ENCODE results near the gene SIRT5. TPM values are rescaled to one million over a fixed set of nuclear protein-coding genes. Genes with fewer than 3 reads are reported as not detected.

Gene SIRT5
- total RNA-seq, 2 donors from 2014 or later, result 10.2 to 11.2 TPM

DNA sequence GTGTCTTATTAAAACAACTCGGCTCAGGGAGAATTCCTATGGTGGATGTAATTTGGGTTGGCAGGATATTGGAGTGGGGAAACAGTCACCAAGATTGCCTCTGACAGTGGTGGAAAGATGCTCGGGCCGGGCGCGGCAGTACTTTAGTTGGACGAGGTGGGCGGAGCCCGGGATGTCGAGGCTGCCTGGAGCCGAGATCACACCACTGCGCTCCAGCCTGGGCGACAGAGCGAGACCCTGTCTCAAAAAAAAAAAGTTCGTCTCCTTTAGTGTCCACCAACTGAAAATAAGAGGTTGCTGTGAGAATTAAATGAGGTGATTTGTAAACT, 41.4 kb downstream of the SIRT5 start:
- H3K9me3 ChIP-seq, result no peaks in the 10 kb centered on the region
- DNase-seq (peak; percentile 38 to 57 (median 47)), ATAC-seq (no peak)
- intact Hi-C loops (cut with DNase I), result loop anchor here (10.0 kb wide), 1 partner anchor 99 kb away; the partner anchor contains the start of gene RANBP9
- no peaks in the 10 kb centered on the region for H3K27me3 ChIP-seq
- peaks cover 36% of the 10 kb centered on the region for H3K4me1 ChIP-seq
- H3K27ac ChIP-seq, result peak overlapping the region; percentile 86 to 94 (median 91)
- WGBS, 2 donors, result 0 to 1% methylated on average over 14 of the region's 14 CpGs
- H3K36me3 ChIP-seq (replicated peaks in 1 of 2; ENCODE audit: insufficient read depth in 1 of 2, low read depth in 2 of 2), result peaks cover 10 to 25% of the 10 kb centered on the region in 2 donors
- TF ChIP-seq, protein P1, sequence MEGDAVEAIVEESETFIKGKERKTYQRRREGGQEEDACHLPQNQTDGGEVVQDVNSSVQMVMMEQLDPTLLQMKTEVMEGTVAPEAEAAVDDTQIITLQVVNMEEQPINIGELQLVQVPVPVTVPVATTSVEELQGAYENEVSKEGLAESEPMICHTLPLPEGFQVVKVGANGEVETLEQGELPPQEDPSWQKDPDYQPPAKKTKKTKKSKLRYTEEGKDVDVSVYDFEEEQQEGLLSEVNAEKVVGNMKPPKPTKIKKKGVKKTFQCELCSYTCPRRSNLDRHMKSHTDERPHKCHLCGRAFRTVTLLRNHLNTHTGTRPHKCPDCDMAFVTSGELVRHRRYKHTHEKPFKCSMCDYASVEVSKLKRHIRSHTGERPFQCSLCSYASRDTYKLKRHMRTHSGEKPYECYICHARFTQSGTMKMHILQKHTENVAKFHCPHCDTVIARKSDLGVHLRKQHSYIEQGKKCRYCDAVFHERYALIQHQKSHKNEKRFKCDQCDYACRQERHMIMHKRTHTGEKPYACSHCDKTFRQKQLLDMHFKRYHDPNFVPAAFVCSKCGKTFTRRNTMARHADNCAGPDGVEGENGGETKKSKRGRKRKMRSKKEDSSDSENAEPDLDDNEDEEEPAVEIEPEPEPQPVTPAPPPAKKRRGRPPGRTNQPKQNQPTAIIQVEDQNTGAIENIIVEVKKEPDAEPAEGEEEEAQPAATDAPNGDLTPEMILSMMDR (IDR thresholded peaks at IDR 0.05), result no peak
- TF ChIP-seq POLR2A (IDR thresholded peaks at IDR 0.05), result no peak
- H3K4me3 ChIP-seq, result peak overlapping the region; percentile 75 to 82

DNA sequence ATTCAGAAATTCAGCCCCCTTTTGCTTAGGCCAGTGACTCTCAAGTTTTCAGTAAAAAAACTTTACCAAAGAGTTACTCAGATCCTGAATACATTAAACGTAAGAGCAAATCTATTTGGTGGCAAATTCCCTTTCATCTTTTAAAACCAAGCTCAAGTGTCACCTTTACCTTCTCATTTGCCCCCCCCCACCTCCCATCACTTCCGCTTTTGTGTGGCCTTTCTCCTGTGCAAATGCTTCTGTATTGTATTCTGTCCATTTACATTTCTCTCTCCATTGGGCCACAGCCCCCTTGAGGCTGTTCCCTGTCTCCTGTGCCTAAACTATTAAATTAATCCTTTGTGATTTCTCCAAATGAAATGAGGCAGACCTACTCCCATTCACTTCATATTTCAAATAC, 42.7 kb downstream of the SIRT5 start:
- no peak overlapping the region for H3K27ac ChIP-seq
- no peaks in the 10 kb centered on the region for H3K9me3 ChIP-seq
- H3K4me1 ChIP-seq, result peaks cover 36% of the 10 kb centered on the region
- TF ChIP-seq POLR2A (IDR thresholded peaks at IDR 0.05), result no peak
- TF ChIP-seq, protein P1 (IDR thresholded peaks at IDR 0.05), result no peak
- ATAC-seq (no peak), DNase-seq (no peak)
- WGBS, 2 donors, result 68 to 80% methylated on average over 2 of the region's 2 CpGs
- no peaks in the 10 kb centered on the region for H3K27me3 ChIP-seq
- no peak overlapping the region for H3K4me3 ChIP-seq
- intact Hi-C loops (cut with DNase I), result loop anchor here (10.0 kb wide), 1 partner anchor 98 kb away; the partner anchor contains the start of gene RANBP9
- peaks cover 23 to 28% of the 10 kb centered on the region in 2 donors for H3K36me3 ChIP-seq (replicated peaks in 1 of 2; ENCODE audit: insufficient read depth in 1 of 2, low read depth in 2 of 2)

DNA sequence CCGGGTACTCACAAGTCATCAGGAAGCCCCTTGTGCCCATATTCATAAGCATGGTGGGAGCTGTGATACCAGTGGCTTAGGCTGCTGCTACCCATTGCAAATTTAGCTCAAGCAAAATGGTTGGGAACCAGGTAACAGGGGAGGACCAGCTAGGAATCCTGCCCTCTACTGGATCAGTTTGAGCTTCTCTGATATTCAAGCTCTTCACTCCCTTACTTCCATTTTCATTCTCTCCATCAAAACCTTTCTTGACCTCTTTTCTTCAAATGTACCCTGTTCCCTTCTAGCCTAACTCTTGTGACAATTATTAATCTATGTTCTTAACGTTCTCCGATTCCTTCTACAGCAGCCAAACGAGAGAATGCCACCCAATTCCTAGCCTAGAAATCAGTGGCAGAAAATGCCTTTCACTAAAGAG, 50.5 kb downstream of the SIRT5 start:
- H3K4me3 ChIP-seq, result no peak overlapping the region
- WGBS, 2 donors, result 72 to 73% methylated on average over 4 of the region's 4 CpGs
- no peaks in the 10 kb centered on the region for H3K27me3 ChIP-seq
- peak; percentile 59 for ATAC-seq
- intact Hi-C loops (cut with DNase I), result no loop called here
- no peak for TF ChIP-seq POLR2A (IDR thresholded peaks at IDR 0.05)
- TF ChIP-seq, protein P1 (IDR thresholded peaks at IDR 0.05), result peak in 6 of 7 experiments; percentile 23 to 37 (median 30)
- no peaks in the 10 kb centered on the region for H3K4me1 ChIP-seq
- H3K36me3 ChIP-seq (replicated peaks in 1 of 2; ENCODE audit: insufficient read depth in 1 of 2, low read depth in 2 of 2), result peaks cover 23 to 25% of the 10 kb centered on the region in 2 donors
- H3K9me3 ChIP-seq, result no peaks in the 10 kb centered on the region
- DNase-seq, result peak in 2 of 4 donors; percentile 9 to 35
- H3K27ac ChIP-seq, result no peak overlapping the region

DNA sequence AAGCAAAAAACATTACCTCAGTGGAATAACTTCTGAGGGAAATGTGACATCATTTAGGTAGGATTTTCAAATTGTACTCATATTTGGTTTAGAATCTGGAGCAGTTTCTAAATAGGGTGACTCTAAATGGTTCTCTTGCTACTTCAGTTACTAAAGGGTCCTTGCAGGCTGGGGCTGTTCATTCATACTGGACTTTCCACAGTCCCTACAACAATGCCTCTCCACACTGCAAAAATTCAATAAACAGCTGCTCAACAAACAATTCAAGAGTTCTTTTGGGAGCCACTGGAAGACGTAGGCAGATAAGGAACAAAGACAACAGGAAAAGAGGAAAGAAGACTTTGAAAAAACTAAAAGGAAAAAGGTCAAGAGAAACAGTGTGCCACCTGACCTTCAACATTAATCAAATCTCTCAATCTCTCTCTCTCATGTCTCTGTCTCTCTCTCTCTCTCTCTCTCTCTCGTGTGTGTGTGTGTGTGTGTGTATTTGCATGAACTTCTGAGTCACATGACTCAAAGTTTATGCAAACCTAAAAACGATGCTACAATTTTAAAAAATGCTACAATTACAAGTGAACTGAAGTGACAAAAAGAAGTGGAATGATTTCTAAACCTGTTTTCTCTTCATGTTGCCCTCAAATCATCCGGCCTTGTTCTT, 55.2 kb downstream of the SIRT5 start:
- no peak for DNase-seq
- Histone ChIP-seq H3K27me3 (no peaks in the 10 kb centered on the region), H3K36me3 (replicated peaks in 1 of 2; ENCODE audit: insufficient read depth in 1 of 2, low read depth in 2 of 2) (peaks cover 0 to 11% of the 10 kb centered on the region in 2 donors), H3K9me3 (no peaks in the 10 kb centered on the region), H3K4me3 (no peak overlapping the region), H3K4me1 (peaks cover 8% of the 10 kb centered on the region), H3K27ac (no peak overlapping the region)
- 56 to 60% methylated on average over 4 of the region's 4 CpGs for WGBS, 2 donors
- ATAC-seq, result no peak
- TF ChIP-seq POLR2A (IDR thresholded peaks at IDR 0.05), result no peak
- TF ChIP-seq, protein P1 (IDR thresholded peaks at IDR 0.05), result no peak
- intact Hi-C loops (cut with DNase I), result no loop called here

DNA sequence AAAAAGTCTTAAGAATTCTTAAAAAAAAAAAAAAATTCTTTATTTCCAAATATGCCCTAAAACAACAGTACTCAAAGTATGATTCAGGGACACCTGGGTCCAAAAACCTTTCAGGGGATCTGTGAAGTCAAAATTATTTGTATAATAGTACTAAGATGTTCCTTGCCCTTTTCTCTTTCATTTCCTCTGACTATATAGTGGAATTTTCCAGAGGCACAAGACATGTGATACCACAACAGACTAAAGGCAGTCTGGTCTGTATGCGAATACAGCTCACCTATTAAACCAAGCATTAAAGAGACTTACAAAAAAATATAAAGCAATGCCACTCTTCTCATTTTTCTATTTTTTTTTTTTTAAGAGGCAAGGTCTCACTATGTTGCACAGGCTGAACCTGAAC, 56.1 kb downstream of the SIRT5 start:
- no peaks in the 10 kb centered on the region for H3K9me3 ChIP-seq
- TF ChIP-seq POLR2A (IDR thresholded peaks at IDR 0.05), result no peak
- TF ChIP-seq, protein P1 (IDR thresholded peaks at IDR 0.05), result no peak
- H3K4me1 ChIP-seq, result peaks cover 8% of the 10 kb centered on the region
- H3K4me3 ChIP-seq, result no peak overlapping the region
- DNase-seq, result no peak
- H3K27ac ChIP-seq, result no peak overlapping the region
- peaks cover 0 to 8% of the 10 kb centered on the region in 2 donors for H3K36me3 ChIP-seq (replicated peaks in 1 of 2; ENCODE audit: insufficient read depth in 1 of 2, low read depth in 2 of 2)
- no peak for ATAC-seq
- WGBS, 2 donors, result 97 to 100% methylated on average over 1 of the region's 1 CpG
- intact Hi-C loops (cut with DNase I), result no loop called here
- H3K27me3 ChIP-seq, result no peaks in the 10 kb centered on the region

Measured in body of pancreas (tissue), 4 donors.